Rectal smooth muscle tissue (tissue), 1 donor: ENCODE results near the gene CHN2.
"Not testable (repeated sequence)": the region's sequence is repeated elsewhere in the genome, so short reads cannot be mapped to it uniquely, and the experiment has no call there.

Experiments used
- H3K27ac ChIP-seq: one replicate; pipeline ENCODE4 v1.7.0; 2013; ENCODE audit warnings: low read depth, low read length, inconsistent platforms
- H3K27me3 ChIP-seq: one replicate; pipeline ENCODE4 v1.7.0; 2013; ENCODE audit warnings: low read length; ENCODE audit not compliant: control insufficient read depth, insufficient read depth
- H3K36me3 ChIP-seq: one replicate; pipeline ENCODE4 v1.7.0; 2013; ENCODE audit warnings: low read length; ENCODE audit not compliant: control insufficient read depth, insufficient read depth
- H3K4me1 ChIP-seq: one replicate; pipeline ENCODE4 v1.7.0; 2013; ENCODE audit warnings: low read length; ENCODE audit not compliant: control insufficient read depth, insufficient read depth
- H3K4me3 ChIP-seq: one replicate; pipeline ENCODE4 v1.7.0; 2013; ENCODE audit warnings: low read length
- H3K9ac ChIP-seq: one replicate; pipeline ENCODE4 v1.7.0; 2013; ENCODE audit warnings: low read length

CHN2 gene

DNA sequence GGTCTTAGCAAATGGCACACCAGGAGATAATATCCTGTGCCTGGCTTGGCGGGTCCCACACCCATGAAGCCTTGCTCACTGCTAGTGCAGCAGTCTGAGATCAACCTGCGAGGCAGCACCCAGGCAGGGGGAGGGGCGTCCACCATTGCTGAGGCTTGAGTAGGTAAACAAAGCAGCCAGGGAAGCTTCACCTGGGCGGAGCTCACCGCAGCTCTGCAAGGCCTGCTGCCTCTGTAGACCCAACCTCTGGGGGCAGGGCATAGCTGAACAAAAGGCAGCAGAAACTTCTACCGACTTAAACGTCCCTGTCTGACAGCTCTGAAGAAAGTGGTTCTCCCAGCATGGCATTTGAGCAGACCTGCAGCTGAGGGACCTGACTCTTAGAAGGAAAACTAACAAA, 334.0 kb downstream of the CHN2 start:
- H3K36me3 ChIP-seq, H3K27ac ChIP-seq, H3K4me3 ChIP-seq, H3K27me3 ChIP-seq, H3K9ac ChIP-seq, H3K4me1 ChIP-seq: not testable (repeated sequence)
